GM12892 (cell line): ENCODE results near the gene RNASE12.
"Not testable (repeated sequence)": the region's sequence is repeated elsewhere in the genome, so short reads cannot be mapped to it uniquely, and the experiment has no call there.

Experiments
- POLR2A ChIP-seq: IDR thresholded peaks from 2 replicates; pipeline ENCODE4 v1.6.1; 2011; ENCODE audit warnings: low read depth, low read length, control low read depth
- TAF1 ChIP-seq: IDR thresholded peaks from 2 replicates; pipeline ENCODE4 v1.6.1; 2011; ENCODE audit warnings: low read depth, mild to moderate bottlenecking, control low read depth, low read length, borderline replicate concordance

DNA sequence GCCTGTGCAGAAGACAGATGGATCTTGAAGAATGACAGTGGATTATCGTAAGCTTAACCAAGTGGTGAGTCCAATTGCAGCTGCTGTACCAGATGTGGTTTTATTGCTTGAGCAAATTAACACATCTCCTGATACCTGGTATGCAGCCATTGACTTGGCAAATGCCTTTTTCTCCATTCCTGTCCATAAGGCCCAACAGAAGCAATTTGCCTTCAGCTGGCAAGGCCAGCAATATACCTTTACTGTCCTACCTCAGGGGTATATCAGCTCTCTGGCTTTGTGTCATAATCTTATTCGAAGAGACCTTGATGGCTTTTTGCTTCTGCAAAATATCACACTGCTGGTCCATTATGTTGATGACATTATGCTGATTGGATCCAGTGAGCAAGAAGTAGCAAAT lies 21.3 kb downstream of the RNASE12 start:
- not testable (repeated sequence) for TF ChIP-seq POLR2A, TAF1
